ENCODE data around the gene HAPLN1. TPM values are rescaled to one million over a fixed set of nuclear protein-coding genes. Genes with fewer than 3 reads are reported as not detected.

The HAPLN1 gene
- total and polyA plus RNA-seq, 2 donors: 0.14 to 0.18 TPM

GRCh38 chr5:83708170-83708569 is 12.5 kb downstream of the HAPLN1 start:
- H3K4me3 ChIP-seq (ENCODE audit: low read length in 2 of 2): no peak overlapping the region
- H3K27ac ChIP-seq (ENCODE audit: low read depth in 1 of 2, low read length in 1 of 2): no peak overlapping the region
- H3K27me3 ChIP-seq (ENCODE audit: control insufficient read depth in 2 of 2, insufficient read depth in 1 of 2, low read length in 1 of 2): no peaks in the 10 kb centered on the region
- no peak for DNase-seq (ENCODE audit: low read depth in 6 of 9, low spot score in 9 of 9)
- H3K4me1 ChIP-seq (ENCODE audit: control insufficient read depth in 2 of 2, insufficient read depth in 2 of 2, low read length in 2 of 2): no peaks in the 10 kb centered on the region
- H3K36me3 ChIP-seq (ENCODE audit: control insufficient read depth in 2 of 2, insufficient read depth in 2 of 2, low read length in 1 of 2): no peaks in the 10 kb centered on the region
- H3K9me3 ChIP-seq (ENCODE audit: control insufficient read depth in 2 of 2, insufficient read depth in 1 of 2, low read length in 1 of 2): no peaks in the 10 kb centered on the region
- 97% methylated on average over 1 of the region's 1 CpG for WGBS

- H3K36me3 ChIP-seq (ENCODE audit: control insufficient read depth in 2 of 2, insufficient read depth in 2 of 2, low read length in 1 of 2): no peaks in the 10 kb centered on the region
- no peaks in the 10 kb centered on the region for H3K9me3 ChIP-seq (ENCODE audit: control insufficient read depth in 2 of 2, insufficient read depth in 1 of 2, low read length in 1 of 2)
- no peak overlapping the region for H3K27ac ChIP-seq (ENCODE audit: low read depth in 1 of 2, low read length in 1 of 2)
- no peaks in the 10 kb centered on the region for H3K4me1 ChIP-seq (ENCODE audit: control insufficient read depth in 2 of 2, insufficient read depth in 2 of 2, low read length in 2 of 2)
- WGBS: 91% methylated on average over 2 of the region's 2 CpGs
- DNase-seq (ENCODE audit: low read depth in 6 of 9, low spot score in 9 of 9): no peak
- H3K4me3 ChIP-seq (ENCODE audit: low read length in 2 of 2): no peak overlapping the region
- H3K27me3 ChIP-seq (ENCODE audit: control insufficient read depth in 2 of 2, insufficient read depth in 1 of 2, low read length in 1 of 2): no peaks in the 10 kb centered on the region
Observed at GRCh38 chr5:83703059-83703458, 17.6 kb downstream of the HAPLN1 start.

GRCh38 chr5:83701886-83702285 is 18.8 kb downstream of the HAPLN1 start:
- 97% methylated on average over 6 of the region's 6 CpGs for WGBS
- Histone ChIP-seq H3K9me3 (ENCODE audit: control insufficient read depth in 2 of 2, insufficient read depth in 1 of 2, low read length in 1 of 2) (no peaks in the 10 kb centered on the region), H3K36me3 (ENCODE audit: control insufficient read depth in 2 of 2, insufficient read depth in 2 of 2, low read length in 1 of 2) (no peaks in the 10 kb centered on the region), H3K4me3 (ENCODE audit: low read length in 2 of 2) (no peak overlapping the region), H3K4me1 (ENCODE audit: control insufficient read depth in 2 of 2, insufficient read depth in 2 of 2, low read length in 2 of 2) (no peaks in the 10 kb centered on the region), H3K27me3 (ENCODE audit: control insufficient read depth in 2 of 2, insufficient read depth in 1 of 2, low read length in 1 of 2) (no peaks in the 10 kb centered on the region), H3K27ac (ENCODE audit: low read depth in 1 of 2, low read length in 1 of 2) (no peak overlapping the region)
- no peak for DNase-seq (ENCODE audit: low read depth in 6 of 9, low spot score in 9 of 9)

- H3K27ac ChIP-seq (ENCODE audit: low read depth in 1 of 2, low read length in 1 of 2): no peak overlapping the region
- no peaks in the 10 kb centered on the region for H3K4me1 ChIP-seq (ENCODE audit: control insufficient read depth in 2 of 2, insufficient read depth in 2 of 2, low read length in 2 of 2)
- H3K36me3 ChIP-seq (ENCODE audit: control insufficient read depth in 2 of 2, insufficient read depth in 2 of 2, low read length in 1 of 2): no peaks in the 10 kb centered on the region
- no peak for DNase-seq (ENCODE audit: low read depth in 6 of 9, low spot score in 9 of 9)
- no peak overlapping the region for H3K4me3 ChIP-seq (ENCODE audit: low read length in 2 of 2)
- H3K27me3 ChIP-seq (ENCODE audit: control insufficient read depth in 2 of 2, insufficient read depth in 1 of 2, low read length in 1 of 2): no peaks in the 10 kb centered on the region
- H3K9me3 ChIP-seq (ENCODE audit: control insufficient read depth in 2 of 2, insufficient read depth in 1 of 2, low read length in 1 of 2): no peaks in the 10 kb centered on the region
- WGBS: 94% methylated on average over 1 of the region's 1 CpG
Observed at GRCh38 chr5:83689881-83690280, 30.8 kb downstream of the HAPLN1 start.

GRCh38 chr5:83688281-83688680 is 32.4 kb downstream of the HAPLN1 start:
- Histone ChIP-seq H3K4me1 (ENCODE audit: control insufficient read depth in 2 of 2, insufficient read depth in 2 of 2, low read length in 2 of 2) (no peaks in the 10 kb centered on the region), H3K27ac (ENCODE audit: low read depth in 1 of 2, low read length in 1 of 2) (no peak overlapping the region), H3K9me3 (ENCODE audit: control insufficient read depth in 2 of 2, insufficient read depth in 1 of 2, low read length in 1 of 2) (no peaks in the 10 kb centered on the region), H3K36me3 (ENCODE audit: control insufficient read depth in 2 of 2, insufficient read depth in 2 of 2, low read length in 1 of 2) (no peaks in the 10 kb centered on the region), H3K27me3 (ENCODE audit: control insufficient read depth in 2 of 2, insufficient read depth in 1 of 2, low read length in 1 of 2) (no peaks in the 10 kb centered on the region), H3K4me3 (ENCODE audit: low read length in 2 of 2) (no peak overlapping the region)
- no peak for DNase-seq (ENCODE audit: low read depth in 6 of 9, low spot score in 9 of 9)
- WGBS: 93% methylated on average over 4 of the region's 4 CpGs

GRCh38 chr5:83687124-83687619 is 33.5 kb downstream of the HAPLN1 start:
- Histone ChIP-seq H3K27me3 (ENCODE audit: control insufficient read depth in 2 of 2, insufficient read depth in 1 of 2, low read length in 1 of 2) (no peaks in the 10 kb centered on the region), H3K27ac (ENCODE audit: low read depth in 1 of 2, low read length in 1 of 2) (no peak overlapping the region), H3K9me3 (ENCODE audit: control insufficient read depth in 2 of 2, insufficient read depth in 1 of 2, low read length in 1 of 2) (no peaks in the 10 kb centered on the region), H3K36me3 (ENCODE audit: control insufficient read depth in 2 of 2, insufficient read depth in 2 of 2, low read length in 1 of 2) (no peaks in the 10 kb centered on the region), H3K4me3 (ENCODE audit: low read length in 2 of 2) (no peak overlapping the region), H3K4me1 (ENCODE audit: control insufficient read depth in 2 of 2, insufficient read depth in 2 of 2, low read length in 2 of 2) (no peaks in the 10 kb centered on the region)
- no peak for DNase-seq (ENCODE audit: low read depth in 6 of 9, low spot score in 9 of 9)
- WGBS: 74% methylated on average over 2 of the region's 2 CpGs

GRCh38 chr5:83686251-83686650 is 34.4 kb downstream of the HAPLN1 start:
- DNase-seq (ENCODE audit: low read depth in 6 of 9, low spot score in 9 of 9): no peak
- Histone ChIP-seq H3K27ac (ENCODE audit: low read depth in 1 of 2, low read length in 1 of 2) (no peak overlapping the region), H3K4me3 (ENCODE audit: low read length in 2 of 2) (no peak overlapping the region), H3K27me3 (ENCODE audit: control insufficient read depth in 2 of 2, insufficient read depth in 1 of 2, low read length in 1 of 2) (no peaks in the 10 kb centered on the region), H3K4me1 (ENCODE audit: control insufficient read depth in 2 of 2, insufficient read depth in 2 of 2, low read length in 2 of 2) (no peaks in the 10 kb centered on the region), H3K36me3 (ENCODE audit: control insufficient read depth in 2 of 2, insufficient read depth in 2 of 2, low read length in 1 of 2) (no peaks in the 10 kb centered on the region), H3K9me3 (ENCODE audit: control insufficient read depth in 2 of 2, insufficient read depth in 1 of 2, low read length in 1 of 2) (no peaks in the 10 kb centered on the region)
- 86% methylated on average over 2 of the region's 2 CpGs for WGBS

- DNase-seq (ENCODE audit: low read depth in 6 of 9, low spot score in 9 of 9): no peak
- Histone ChIP-seq H3K4me1 (ENCODE audit: control insufficient read depth in 2 of 2, insufficient read depth in 2 of 2, low read length in 2 of 2) (no peaks in the 10 kb centered on the region), H3K27ac (ENCODE audit: low read depth in 1 of 2, low read length in 1 of 2) (no peak overlapping the region), H3K36me3 (ENCODE audit: control insufficient read depth in 2 of 2, insufficient read depth in 2 of 2, low read length in 1 of 2) (no peaks in the 10 kb centered on the region), H3K27me3 (ENCODE audit: control insufficient read depth in 2 of 2, insufficient read depth in 1 of 2, low read length in 1 of 2) (no peaks in the 10 kb centered on the region), H3K9me3 (ENCODE audit: control insufficient read depth in 2 of 2, insufficient read depth in 1 of 2, low read length in 1 of 2) (no peaks in the 10 kb centered on the region), H3K4me3 (ENCODE audit: low read length in 2 of 2) (no peak overlapping the region)
- 84% methylated on average over 2 of the region's 2 CpGs for WGBS
Observed at GRCh38 chr5:83683836-83684235, 36.8 kb downstream of the HAPLN1 start.

GRCh38 chr5:83672646-83673045 is 48.0 kb downstream of the HAPLN1 start:
- no peak for DNase-seq (ENCODE audit: low read depth in 6 of 9, low spot score in 9 of 9)
- Histone ChIP-seq H3K27ac (ENCODE audit: low read depth in 1 of 2, low read length in 1 of 2) (no peak overlapping the region), H3K4me1 (ENCODE audit: control insufficient read depth in 2 of 2, insufficient read depth in 2 of 2, low read length in 2 of 2) (no peaks in the 10 kb centered on the region), H3K9me3 (ENCODE audit: control insufficient read depth in 2 of 2, insufficient read depth in 1 of 2, low read length in 1 of 2) (no peaks in the 10 kb centered on the region), H3K36me3 (ENCODE audit: control insufficient read depth in 2 of 2, insufficient read depth in 2 of 2, low read length in 1 of 2) (no peaks in the 10 kb centered on the region), H3K4me3 (ENCODE audit: low read length in 2 of 2) (no peak overlapping the region), H3K27me3 (ENCODE audit: control insufficient read depth in 2 of 2, insufficient read depth in 1 of 2, low read length in 1 of 2) (no peaks in the 10 kb centered on the region)

- no peaks in the 10 kb centered on the region for H3K27me3 ChIP-seq (ENCODE audit: control insufficient read depth in 2 of 2, insufficient read depth in 1 of 2, low read length in 1 of 2)
- WGBS: 95% methylated on average over 2 of the region's 2 CpGs
- H3K36me3 ChIP-seq (ENCODE audit: control insufficient read depth in 2 of 2, insufficient read depth in 2 of 2, low read length in 1 of 2): no peaks in the 10 kb centered on the region
Observed at GRCh38 chr5:83672158-83672557, 48.5 kb downstream of the HAPLN1 start.

More at GRCh38 chr5:83672158-83672557, 48.5 kb downstream of the HAPLN1 start:
- Histone ChIP-seq H3K4me1 (ENCODE audit: control insufficient read depth in 2 of 2, insufficient read depth in 2 of 2, low read length in 2 of 2) (no peaks in the 10 kb centered on the region), H3K4me3 (ENCODE audit: low read length in 2 of 2) (no peak overlapping the region), H3K27ac (ENCODE audit: low read depth in 1 of 2, low read length in 1 of 2) (no peak overlapping the region), H3K9me3 (ENCODE audit: control insufficient read depth in 2 of 2, insufficient read depth in 1 of 2, low read length in 1 of 2) (no peaks in the 10 kb centered on the region)
- no peak for DNase-seq (ENCODE audit: low read depth in 6 of 9, low spot score in 9 of 9)

Data from thymus (tissue), 11 donors.